HG02610 (cell line): ENCODE results near the gene AJUBA.
"Not testable (repeated sequence)": the region's sequence is repeated elsewhere in the genome, so short reads cannot be mapped to it uniquely, and the experiment has no call there.

Experiments
- ATAC-seq: cut with Tn5 transposase; IDR thresholded peaks from one replicate; pipeline ENCODE4 v1.9.1; 2021; ENCODE audit warnings: mild to moderate bottlenecking, moderate library complexity; ENCODE audit not compliant: unreplicated experiment

AJUBA gene

GRCh38 chr14:22982477-22983245 is at the start of gene AJUBA:
AJUBA (minus strand) TSS chr14:22982551; CDS start chr14:22982266, 285 bp downstream.
- ATAC-seq, result peak; percentile 39

- ATAC-seq, result no peak
These were observed 48.6 kb upstream of the AJUBA start for GRCh38 chr14:23030936-23031335.

- ATAC-seq, result no peak
These were observed 46.4 kb upstream of the AJUBA start for GRCh38 chr14:23028799-23029198.

GRCh38 chr14:23025151-23025814 is 42.9 kb upstream of the AJUBA start:
- ATAC-seq, result no peak

DNA sequence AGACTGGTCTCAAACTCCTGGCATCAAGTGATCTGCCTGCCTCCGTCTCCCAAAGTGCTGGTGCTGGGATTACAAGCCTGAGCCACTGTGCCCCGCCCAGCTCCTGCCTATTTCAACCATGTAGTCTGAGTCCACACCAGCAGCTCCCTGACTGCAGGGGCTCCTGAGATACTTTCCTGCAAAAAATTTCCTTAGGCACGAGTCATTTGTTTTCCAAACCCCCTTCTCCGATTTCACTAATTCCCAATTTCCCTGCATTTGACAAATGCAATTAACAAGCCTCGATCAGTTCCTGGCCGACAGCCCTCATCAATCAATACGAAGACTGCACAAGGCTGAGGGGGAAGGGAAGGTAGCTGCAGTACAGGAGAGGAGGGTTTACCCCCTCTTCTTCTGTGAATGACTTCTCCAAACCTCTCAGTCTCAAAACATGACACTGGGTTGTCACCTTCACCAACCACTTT is 42.3 kb upstream of the AJUBA start:
- ATAC-seq, result no peak

GRCh38 chr14:23023795-23024152 is 41.4 kb upstream of the AJUBA start:
- no peak for ATAC-seq

DNA sequence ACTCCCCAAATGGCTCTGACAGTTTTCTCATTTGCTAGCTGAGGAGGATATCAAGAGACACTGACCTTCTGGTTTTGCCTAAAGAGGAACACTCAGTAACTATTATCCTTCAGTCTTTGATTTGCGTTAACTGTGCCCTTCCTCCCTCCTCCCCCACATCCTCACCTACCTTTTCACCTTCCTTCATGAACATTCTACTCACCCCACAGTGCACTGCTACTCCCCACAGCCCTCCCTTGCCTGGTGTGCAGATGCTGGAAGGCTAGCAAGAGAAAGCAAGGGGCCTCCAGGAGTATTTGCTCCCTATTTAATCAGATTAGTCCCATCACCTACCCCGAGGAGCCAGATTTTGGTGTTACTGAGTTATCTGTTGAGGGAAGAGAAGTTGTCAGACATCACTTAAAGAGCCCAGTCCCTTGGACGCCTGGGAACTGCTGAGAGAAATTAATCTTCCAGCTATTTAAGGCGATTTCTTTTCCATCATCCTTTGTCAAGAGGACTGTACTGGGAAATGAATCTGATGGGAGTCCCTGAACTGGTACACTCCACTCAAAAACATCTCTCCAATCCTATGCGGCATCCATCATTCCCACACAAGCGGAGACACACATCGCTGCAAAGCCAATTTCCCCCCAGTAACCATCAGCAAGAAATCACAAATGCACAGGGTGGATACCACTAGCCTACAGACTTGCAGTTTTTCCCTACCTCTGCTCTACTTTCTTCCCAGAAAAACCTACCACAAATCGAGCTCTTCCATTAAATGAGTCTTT is 40.9 kb upstream of the AJUBA start:
- ATAC-seq, result no peak

DNA sequence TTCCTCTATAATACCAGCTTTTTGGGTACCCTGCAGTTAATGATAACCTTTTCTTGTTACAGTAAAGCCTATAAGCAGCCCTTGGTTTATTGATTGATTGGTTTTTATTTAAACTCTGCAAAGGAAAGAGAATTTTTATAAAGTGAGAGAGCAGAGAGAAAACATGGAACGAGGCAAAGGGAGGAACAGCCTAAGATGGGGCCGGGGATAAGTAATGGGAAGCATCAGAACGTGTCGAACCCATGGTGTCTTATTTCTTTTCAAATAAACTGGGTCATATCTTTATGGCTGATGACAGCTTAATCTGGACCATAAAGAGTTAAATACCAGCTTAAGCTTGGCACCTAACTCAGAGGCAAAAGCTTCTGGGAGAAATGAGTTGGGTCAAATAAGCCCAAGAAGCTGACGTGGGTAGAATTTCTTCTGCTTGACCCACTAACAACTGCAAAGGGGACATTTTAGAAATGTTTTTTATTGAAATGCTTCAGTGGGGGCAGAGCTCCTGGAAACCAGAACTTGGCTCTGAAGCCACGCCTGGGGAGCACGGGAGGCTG is 39.6 kb upstream of the AJUBA start:
- ATAC-seq, result no peak

DNA sequence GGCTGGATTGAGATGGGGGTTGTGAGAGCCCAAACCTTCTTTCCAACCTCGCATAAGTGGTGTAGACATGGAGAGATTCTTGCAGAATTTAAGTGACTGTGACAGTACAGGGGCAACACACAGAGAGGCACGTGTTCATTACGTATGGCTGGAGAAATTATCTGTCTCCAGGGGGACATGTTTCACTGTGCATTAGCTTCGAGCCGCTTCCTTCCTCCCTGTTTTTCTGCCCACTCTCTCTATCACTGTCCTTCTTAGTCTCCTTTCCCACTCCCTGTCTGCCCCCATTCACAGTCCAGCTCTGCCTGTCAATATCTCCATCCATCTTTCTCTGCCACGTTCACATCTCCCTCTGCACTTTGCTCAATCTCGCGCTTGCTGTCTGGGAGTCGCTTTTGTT is 39.1 kb upstream of the AJUBA start:
- no peak for ATAC-seq

DNA sequence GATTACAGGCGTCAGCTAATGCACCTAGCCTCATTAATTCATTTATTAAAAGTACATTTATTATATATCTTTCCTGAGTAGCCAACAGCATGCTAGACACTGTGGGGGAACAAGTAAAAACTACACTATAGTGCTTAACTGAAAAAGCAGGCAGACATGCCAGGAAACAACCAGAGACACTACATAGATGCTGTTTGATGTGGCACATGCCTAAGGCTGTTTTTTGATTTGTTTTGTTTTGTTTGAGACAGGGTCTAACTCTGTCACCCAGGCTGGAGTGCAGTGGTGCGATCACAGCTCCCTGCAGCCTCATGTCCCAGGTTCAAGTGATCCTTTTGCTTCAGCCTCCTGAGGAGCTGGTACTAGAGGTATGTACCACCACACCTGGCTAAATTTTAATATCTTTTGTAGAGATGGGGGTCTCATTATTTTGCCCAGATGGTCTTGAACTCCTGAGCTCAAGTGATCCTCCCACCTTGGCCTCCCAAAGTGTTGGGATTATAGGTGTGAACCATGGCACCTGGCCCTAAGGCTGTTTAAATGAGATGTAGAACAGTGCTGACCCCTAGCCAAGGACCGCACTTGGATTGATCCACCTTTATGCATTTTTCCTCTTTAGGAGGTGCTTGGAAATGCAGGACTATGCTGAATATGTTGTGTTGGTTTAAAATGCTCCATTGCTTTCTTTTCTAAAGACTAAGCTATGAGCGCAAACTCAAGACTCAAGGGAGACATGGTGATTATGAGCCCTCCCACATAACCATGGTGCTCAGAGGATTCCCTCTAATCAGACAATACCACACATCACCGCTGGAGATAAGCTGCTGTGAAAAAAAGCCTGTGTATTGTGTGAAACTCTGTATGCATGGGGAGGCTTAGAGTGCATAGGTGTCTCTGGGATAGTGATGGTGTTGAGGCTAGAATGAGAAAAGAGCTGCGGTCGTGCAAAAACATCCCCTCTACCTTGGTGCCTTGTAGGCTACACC is 38.1 kb upstream of the AJUBA start:
- no peak for ATAC-seq

- no peak for ATAC-seq
These were observed 35.8 kb upstream of the AJUBA start for GRCh38 chr14:23018107-23018506.

DNA sequence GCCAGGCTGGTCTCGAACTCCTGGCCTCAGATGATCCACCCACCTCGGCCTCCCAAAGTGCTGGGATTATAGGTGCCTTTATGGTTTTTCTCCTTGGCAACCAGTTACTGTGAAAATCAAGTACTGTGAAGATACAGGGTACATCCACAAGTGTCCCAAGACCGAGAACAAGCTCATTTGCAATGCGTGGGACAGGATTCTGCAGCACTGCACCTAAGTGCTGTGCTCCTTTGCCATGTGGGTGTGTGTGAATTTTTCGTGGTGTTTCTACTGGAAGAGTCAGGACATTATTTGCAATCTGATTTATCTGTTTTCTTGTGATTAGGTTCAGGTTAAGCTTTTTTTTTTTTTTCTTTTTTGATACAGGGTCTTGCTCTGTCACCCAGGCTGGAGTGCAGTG is 34.7 kb upstream of the AJUBA start:
- ATAC-seq, result no peak

- no peak for ATAC-seq
These were observed 33.3 kb upstream of the AJUBA start for GRCh38 chr14:23015618-23016017.

- ATAC-seq, result not testable (repeated sequence)
These were observed 31.4 kb upstream of the AJUBA start for GRCh38 chr14:23013749-23014054.

- ATAC-seq, result no peak
These were observed 30.9 kb upstream of the AJUBA start for GRCh38 chr14:23013054-23013748.

DNA sequence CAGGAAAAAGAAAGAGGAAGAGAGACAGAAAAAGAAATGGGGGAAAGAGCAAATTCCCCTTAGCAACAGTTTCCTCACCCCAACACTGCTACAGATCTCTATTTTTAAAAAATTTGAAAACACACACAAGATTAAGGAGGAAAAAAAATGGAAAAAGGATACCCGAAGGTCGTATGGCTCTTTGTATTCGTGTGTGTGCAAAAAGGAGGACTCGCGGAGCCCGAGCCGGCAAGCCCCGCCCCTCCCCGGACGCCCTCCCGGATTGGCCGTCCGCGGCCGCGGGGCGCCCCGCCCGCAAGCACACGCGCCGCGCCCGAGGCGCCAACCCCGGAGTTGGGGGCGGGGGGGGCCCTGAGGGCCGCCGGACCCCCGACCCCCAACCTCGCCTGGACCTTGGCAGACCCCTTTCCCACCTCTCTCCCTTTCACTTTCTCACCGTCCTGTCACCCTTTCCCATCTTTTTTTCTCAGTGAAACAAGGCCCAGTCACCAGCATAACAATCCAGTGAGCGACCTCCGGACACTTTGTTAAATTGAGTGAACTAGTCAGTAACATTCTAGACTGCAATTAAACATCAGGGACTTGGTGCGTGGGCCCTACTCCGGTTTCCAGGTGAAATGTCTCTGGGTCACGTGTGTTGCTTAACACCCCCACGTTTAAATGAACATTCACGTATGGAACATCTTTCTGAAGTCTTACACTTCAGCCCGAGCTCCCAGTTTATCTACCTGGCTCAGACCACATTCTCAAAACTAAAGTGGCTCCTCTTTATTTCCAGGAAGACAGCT is 27.8 kb upstream of the AJUBA start, which contains the start of gene C14orf93:
C14orf93 (minus strand) TSS at position 205 of the 788 bp plus-strand sequence. CDS start 11,120 bp downstream, outside the sequence.
- ATAC-seq, result peak; percentile 39

DNA sequence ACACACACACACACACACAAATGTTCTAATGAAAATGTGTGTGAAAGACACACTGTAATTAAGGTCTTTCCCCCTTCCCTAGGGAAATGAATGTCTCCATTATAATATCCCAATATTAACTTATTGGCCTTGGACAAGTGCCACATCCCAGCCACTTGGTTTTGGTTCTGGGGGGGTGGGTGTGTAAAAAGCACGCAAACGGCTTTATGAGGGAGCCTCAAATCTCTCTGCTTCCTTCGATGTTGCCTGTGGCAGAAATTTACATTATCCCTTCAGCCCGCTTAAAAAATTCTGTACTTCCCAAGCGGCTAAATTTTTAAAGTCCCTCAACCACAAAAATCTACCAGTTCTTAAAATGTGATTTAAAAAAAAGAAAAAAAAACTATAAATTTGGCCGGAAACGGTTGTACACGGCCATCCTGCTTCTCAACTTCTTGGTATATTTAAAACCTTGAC is 27.2 kb upstream of the AJUBA start:
- ATAC-seq, result no peak

GRCh38 chr14:23008831-23009230 is 26.5 kb upstream of the AJUBA start:
- ATAC-seq, result no peak
